KMS-11 (cell line): ENCODE data around the gene FOXS1.

ENCODE experiments used
- H2AFZ ChIP-seq: fragments of 200-600 bp; sonication (generic); 2 replicates; pipeline ENCODE4 v1.6.1; 2016; ENCODE audit warnings: antibody characterized with exemption, mixed run types, low read depth
- H3K27ac ChIP-seq: fragments of 200-600 bp; sonication (generic); 2 replicates; pipeline ENCODE4 v1.6.1; 2016; ENCODE audit warnings: mild to moderate bottlenecking, mixed run types
- H3K27me3 ChIP-seq: fragments of 200-600 bp; sonication (generic); 2 replicates; pipeline ENCODE4 v1.6.1; 2017; ENCODE audit warnings: mild to moderate bottlenecking, low read depth, mixed run types, moderate library complexity; ENCODE audit not compliant: insufficient read depth
- H3K36me3 ChIP-seq: fragments of 200-600 bp; sonication (generic); 2 replicates; pipeline ENCODE4 v1.6.1; 2017; ENCODE audit warnings: mild to moderate bottlenecking, mixed run types; ENCODE audit not compliant: insufficient read depth
- H3K4me1 ChIP-seq: fragments of 200-600 bp; sonication (generic); 2 replicates; pipeline ENCODE4 v1.6.1; 2016; ENCODE audit warnings: mild to moderate bottlenecking, low read depth, mixed run types; ENCODE audit not compliant: poor library complexity, severe bottlenecking
- H3K4me2 ChIP-seq: fragments of 200-600 bp; sonication (generic); 2 replicates; pipeline ENCODE4 v1.7.0; 2016; ENCODE audit warnings: mild to moderate bottlenecking, mixed run types
- H3K4me3 ChIP-seq: fragments of 200-600 bp; sonication (generic); IDR thresholded peaks from 2 replicates; pipeline ENCODE4 v1.6.1; 2017; ENCODE audit warnings: low read depth, low read length, mixed read lengths; ENCODE audit not compliant: insufficient read depth
- H3K79me2 ChIP-seq: fragments of 200-600 bp; sonication (generic); 2 replicates; pipeline ENCODE4 v1.6.1; 2016; ENCODE audit warnings: low read depth, mixed run types; ENCODE audit not compliant: insufficient read depth
- H3K9ac ChIP-seq: fragments of 200-600 bp; sonication (generic); 2 replicates; pipeline ENCODE4 v1.6.1; 2016; ENCODE audit warnings: mild to moderate bottlenecking, mixed run types
- H4K20me1 ChIP-seq: fragments of 200-600 bp; sonication (generic); 2 replicates; pipeline ENCODE4 v1.6.1; 2016; ENCODE audit warnings: mild to moderate bottlenecking, mixed run types; ENCODE audit not compliant: insufficient read depth
- TF ChIP-seq, protein P1 (sequence below): fragments of 200-600 bp; sonication (generic); conservative IDR thresholded peaks from 2 replicates; pipeline ENCODE4 v1.6.1; 2017; ENCODE audit warnings: low read depth, mild to moderate bottlenecking, antibody characterized with exemption, low read length, moderate library complexity, mixed read lengths

FOXS1 gene

DNA sequence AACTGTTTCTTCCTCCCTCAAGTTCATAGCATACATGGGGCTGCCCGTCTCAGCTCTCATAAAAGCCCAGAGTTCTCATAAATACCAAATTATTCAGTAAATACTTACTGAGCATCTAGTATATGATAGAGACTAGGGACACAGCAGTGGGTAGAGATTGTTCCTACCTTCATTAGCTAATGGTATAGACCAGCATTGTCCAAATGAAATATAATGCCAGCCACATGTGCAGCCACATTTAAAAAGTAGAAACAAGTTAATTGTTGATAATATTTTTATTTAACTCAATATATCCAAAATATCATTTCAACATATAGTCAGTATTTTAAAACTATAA lies 26.2 kb upstream of the FOXS1 start:
- TF ChIP-seq, protein P1, sequence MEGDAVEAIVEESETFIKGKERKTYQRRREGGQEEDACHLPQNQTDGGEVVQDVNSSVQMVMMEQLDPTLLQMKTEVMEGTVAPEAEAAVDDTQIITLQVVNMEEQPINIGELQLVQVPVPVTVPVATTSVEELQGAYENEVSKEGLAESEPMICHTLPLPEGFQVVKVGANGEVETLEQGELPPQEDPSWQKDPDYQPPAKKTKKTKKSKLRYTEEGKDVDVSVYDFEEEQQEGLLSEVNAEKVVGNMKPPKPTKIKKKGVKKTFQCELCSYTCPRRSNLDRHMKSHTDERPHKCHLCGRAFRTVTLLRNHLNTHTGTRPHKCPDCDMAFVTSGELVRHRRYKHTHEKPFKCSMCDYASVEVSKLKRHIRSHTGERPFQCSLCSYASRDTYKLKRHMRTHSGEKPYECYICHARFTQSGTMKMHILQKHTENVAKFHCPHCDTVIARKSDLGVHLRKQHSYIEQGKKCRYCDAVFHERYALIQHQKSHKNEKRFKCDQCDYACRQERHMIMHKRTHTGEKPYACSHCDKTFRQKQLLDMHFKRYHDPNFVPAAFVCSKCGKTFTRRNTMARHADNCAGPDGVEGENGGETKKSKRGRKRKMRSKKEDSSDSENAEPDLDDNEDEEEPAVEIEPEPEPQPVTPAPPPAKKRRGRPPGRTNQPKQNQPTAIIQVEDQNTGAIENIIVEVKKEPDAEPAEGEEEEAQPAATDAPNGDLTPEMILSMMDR = no peak
- peaks cover 3% of the 10 kb centered on the region for H3K4me1 ChIP-seq
- H2AFZ ChIP-seq = no peak overlapping the region
- peaks cover 63% of the 10 kb centered on the region for H3K27me3 ChIP-seq
- H3K4me3 ChIP-seq = no peak overlapping the region
- H3K9ac ChIP-seq = no peak overlapping the region
- H3K36me3 ChIP-seq = no peaks in the 10 kb centered on the region
- no peaks in the 10 kb centered on the region for H4K20me1 ChIP-seq
- no peaks in the 10 kb centered on the region for H3K79me2 ChIP-seq
- no peak overlapping the region for H3K27ac ChIP-seq
- no peak overlapping the region for H3K4me2 ChIP-seq

DNA sequence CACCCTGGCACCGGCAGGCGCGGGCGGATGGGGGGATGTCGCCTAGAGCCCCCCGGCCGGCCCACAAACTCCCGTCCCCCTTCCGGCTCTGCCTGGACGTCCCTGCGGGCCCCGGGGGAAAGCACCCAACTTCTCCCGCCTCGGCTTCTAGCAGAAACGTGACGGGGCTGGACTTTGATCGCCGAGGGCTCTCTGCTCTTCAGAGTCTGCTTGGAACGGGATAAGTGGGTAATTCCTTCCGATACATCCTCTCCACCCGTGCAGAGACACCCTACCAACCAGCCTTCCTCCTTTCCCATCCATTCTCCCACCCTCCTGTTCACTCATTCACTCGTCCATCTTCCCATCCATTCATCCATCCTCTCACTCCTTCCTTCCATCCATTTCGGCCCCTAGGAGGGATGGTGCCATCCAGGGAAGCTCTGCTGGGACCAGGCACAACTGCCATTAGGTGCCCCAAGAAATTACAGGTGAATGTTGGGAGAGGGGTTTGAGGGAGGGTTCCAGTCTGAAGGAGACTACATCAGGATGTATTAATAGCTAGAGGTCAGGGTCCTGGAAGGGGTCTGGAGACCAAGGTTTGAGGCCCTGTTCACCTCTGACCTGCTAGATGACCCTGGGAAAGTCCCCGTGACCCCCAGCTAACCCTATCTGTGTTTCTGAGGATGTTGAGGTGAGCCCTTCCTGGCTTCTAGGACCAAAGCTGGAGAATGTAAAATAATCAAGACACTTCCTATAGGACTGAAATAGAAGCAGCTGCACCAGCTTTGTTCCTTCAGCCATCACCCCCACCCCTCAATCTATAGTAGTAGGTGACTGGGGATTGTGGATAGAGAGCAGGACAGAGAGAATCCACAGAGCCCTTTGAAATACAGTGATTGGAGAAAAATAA lies 25.6 kb upstream of the FOXS1 start:
- no peaks in the 10 kb centered on the region for H4K20me1 ChIP-seq
- H3K4me1 ChIP-seq = peaks cover 3% of the 10 kb centered on the region
- no peak overlapping the region for H3K27ac ChIP-seq
- peak overlapping the region; percentile 50; the same call in 1 of the 2 replicates for H3K4me2 ChIP-seq
- TF ChIP-seq, protein P1 = no peak
- H3K4me3 ChIP-seq = no peak overlapping the region
- peaks cover 59% of the 10 kb centered on the region for H3K27me3 ChIP-seq
- H3K79me2 ChIP-seq = no peaks in the 10 kb centered on the region
- 0 out of 2 replicates have a peak overlapping the region, but pooled peaks have one; percentile 39 for H2AFZ ChIP-seq
- no peaks in the 10 kb centered on the region for H3K36me3 ChIP-seq
- H3K9ac ChIP-seq = no peak overlapping the region

DNA sequence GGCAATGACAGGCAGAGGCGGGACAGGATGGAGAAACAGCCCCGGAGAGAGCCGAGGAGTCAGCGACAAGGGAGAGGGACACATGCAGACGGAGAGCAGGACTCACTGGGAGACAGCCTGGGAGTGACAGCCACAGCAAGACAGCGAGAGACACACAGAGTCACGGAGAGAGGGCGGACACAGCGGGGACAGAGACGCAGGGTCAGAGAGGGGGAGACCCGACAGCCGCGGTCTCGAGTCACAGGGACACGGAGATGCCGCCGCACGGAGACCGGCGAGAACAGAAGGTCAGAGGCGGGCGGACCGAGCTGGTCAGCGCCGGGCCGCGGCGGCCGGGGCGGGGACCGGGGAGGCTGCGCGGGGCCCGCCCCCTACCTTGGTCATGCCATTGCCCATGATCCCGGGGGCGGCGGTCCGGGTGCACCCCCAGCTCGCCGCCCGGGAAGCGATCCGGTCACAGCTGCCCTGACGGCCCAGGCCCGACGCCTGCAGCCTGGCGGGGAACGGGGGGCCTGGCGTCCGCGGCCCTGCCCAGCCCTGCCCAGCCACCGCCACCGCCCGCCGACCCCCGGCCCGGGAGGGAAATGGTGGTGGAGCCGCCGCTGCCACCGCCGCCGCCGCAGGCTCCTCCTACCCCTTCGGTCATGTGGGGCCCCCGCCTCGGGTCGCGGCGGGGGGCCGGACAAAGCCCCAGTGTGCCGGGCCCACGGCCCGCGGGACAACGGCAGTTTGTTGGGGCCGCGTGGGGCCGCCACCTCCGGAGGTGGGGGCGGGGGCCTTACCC lies 24.7 kb upstream of the FOXS1 start, which contains the start of the genes DUSP15 and TTLL9:
Gene DUSP15, minus strand, starts transcription at position 586 of the 784 bp plus-strand sequence. Its CDS starts 190 bp downstream, at position 396.
Gene TTLL9, plus strand, starts transcription at position 693 of the 784 bp plus-strand sequence. CDS start 493 bp downstream, outside the sequence.
- TF ChIP-seq, protein P1 = no peak
- peak within 1 kb of the TSS; percentile 39; the same call in 1 of the 2 replicates for H2AFZ ChIP-seq
- no peaks in the 10 kb centered on the region for H3K36me3 ChIP-seq
- H3K4me3 ChIP-seq = no peak within 1 kb of the TSS
- H3K4me1 ChIP-seq = peaks cover 3% of the 10 kb centered on the region
- no peaks in the 10 kb centered on the region for H4K20me1 ChIP-seq
- no peak within 1 kb of the TSS for H3K27ac ChIP-seq
- H3K9ac ChIP-seq = no peak within 1 kb of the TSS
- no peaks in the 10 kb centered on the region for H3K79me2 ChIP-seq
- H3K27me3 ChIP-seq = peaks cover 62% of the 10 kb centered on the region
- peak within 1 kb of the TSS; percentile 50; the same call in 1 of the 2 replicates for H3K4me2 ChIP-seq

DNA sequence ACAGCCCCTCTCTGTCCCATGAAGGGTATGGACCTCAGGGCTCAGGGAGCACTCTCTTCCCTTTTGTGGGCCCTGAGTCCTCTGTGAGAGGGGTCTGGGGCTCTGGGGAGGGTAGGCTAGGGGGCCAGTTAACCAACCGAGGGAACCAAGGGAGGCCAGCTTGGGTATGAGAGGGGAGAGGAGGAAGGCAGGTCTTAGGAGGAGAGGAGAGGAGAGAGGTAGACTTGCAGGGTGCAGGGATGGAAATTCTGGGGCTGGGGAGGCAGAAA lies 24.2 kb upstream of the FOXS1 start:
- Histone ChIP-seq H3K27ac (no peak overlapping the region), H2AFZ (peak overlapping the region; percentile 39; the same call in 1 of the 2 replicates), H3K4me2 (peak overlapping the region; percentile 50; the same call in 1 of the 2 replicates)

More for the DNA sequence above, 24.2 kb upstream of the FOXS1 start:
- H3K36me3 ChIP-seq = no peaks in the 10 kb centered on the region
- no peak overlapping the region for H3K9ac ChIP-seq
- peaks cover 3% of the 10 kb centered on the region for H3K4me1 ChIP-seq
- no peaks in the 10 kb centered on the region for H4K20me1 ChIP-seq
- H3K79me2 ChIP-seq = no peaks in the 10 kb centered on the region
- H3K27me3 ChIP-seq = peaks cover 64% of the 10 kb centered on the region
- TF ChIP-seq, protein P1 = no peak
- no peak overlapping the region for H3K4me3 ChIP-seq
